Measurements from ENCODE around the gene STKLD1.

The STKLD1 gene

DNA sequence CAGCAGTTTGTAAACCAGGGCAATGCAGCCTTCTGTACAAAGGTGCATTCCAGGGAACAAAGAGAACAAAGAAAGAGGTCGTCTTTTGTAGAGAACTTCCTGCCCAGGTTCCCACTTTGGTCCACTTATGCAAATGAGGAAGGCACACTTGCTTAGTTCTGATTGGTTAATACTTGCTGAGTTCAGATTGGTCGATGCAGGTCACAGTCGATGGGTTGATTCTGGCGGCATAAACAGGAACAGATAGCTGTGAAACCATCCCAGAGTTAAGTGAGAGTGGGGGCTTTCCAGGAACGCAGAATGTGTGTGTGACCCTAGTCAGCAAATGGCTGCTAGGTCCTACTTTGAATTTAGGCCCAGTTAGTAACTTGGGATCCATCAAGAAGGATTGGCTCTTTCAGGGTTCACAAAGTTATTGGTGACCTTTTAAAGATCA lies 44.2 kb downstream of the STKLD1 start:
- DNase-seq = no peak

- no peak for DNase-seq
These were observed 45.7 kb downstream of the STKLD1 start, which contains the start of gene ADAMTS13 for GRCh38 chr9:133421615-133422542. Gene ADAMTS13, plus strand, starts transcription at chr9:133422367. Its CDS starts 77 bp downstream, at chr9:133422444.

DNA sequence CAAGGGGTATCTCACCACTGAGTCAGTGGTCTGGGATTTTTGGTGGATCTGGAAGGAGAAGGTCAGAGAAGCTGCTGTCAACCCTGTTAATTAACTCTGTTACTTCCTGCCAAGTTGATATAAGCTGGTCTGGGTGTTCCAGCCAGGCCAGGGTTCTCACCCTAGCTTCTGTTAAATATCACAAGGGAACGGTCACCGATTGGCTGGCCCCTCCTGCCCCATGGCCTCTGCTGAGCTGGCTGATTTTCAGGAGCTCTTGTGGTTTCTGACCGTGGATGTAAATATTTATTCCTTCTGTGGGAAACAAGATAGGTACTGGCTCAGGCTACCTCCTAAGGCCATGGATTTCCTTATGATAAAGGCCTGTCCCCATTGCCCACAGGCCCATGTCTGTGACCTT lies 47.0 kb downstream of the STKLD1 start:
- no peak for DNase-seq

GRCh38 chr9:133424187-133424586 lies 48.0 kb downstream of the STKLD1 start:
- no peak for DNase-seq

DNA sequence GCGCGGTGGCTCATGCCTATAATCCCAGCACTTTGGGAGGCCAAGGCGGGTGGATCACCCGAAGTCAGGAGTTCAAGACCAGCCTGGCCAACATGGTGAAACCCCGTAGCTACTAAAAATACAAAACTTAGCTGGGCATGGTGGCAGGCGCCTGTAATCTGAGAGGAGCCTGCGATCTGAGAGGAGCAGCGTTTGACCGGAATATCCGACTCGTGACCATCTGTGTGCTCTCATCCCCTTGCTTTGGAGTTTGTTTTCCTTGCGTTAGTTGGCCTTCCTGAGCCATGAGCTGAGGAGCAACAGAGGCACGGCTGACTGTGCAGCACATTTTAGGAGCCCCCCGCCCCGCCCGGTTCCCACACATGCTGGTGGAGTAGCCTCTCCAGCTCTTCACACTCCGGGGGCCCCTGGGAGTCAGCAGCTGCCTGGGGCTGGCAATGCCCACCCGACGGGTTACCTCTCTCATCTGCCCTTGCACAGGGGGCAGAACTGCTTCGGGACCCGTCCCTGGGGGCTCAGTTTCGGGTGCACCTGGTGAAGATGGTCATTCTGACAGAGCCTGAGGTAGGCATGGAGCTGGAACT lies 49.0 kb downstream of the STKLD1 start:
- DNase-seq = no peak

DNA sequence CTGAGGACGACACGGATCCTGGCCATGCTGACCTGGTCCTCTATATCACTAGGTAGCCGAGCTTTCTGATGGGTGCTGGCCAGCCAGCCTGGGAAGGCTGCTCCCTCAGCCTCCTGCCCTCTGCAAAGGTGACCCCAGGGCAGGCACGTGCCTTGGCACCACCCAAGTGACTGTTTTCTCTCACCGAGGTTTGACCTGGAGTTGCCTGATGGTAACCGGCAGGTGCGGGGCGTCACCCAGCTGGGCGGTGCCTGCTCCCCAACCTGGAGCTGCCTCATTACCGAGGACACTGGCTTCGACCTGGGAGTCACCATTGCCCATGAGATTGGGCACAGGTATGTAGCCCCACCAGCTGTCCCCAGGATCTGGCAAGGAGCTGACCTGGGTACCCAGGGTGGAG lies 49.8 kb downstream of the STKLD1 start:
- no peak for DNase-seq

DNA sequence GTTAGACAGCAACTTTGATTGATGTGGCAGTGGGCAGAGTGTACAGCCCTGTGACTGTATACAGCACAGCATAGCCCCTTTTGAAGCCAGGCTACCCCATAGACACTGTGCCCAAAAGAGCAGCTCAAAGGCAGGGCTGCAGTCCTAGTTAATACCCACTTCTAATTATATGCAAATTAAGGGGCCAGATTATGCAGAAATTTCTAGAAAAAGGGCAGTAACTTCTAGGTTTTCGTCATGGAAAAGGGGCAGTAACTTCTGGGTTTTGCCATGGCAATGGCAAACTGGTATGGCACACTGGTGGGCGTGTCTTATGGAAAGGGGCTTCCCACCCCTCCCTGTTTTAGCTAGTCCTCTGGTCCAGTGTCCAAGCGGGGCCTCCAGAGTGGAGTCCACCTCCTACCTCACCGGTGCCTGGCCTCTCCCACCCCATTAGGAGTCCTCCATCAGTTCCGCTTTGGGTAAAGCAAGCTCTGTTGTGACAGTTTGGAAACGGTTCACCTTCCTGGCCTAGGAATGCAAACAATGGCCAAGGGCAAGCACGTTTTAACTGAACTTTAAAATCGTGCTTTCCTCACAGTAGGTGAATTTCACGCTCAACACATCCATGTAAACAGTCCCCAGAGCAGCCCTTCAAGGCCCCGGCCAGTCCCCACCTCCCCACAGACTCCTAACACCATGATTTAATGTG lies 51.6 kb downstream of the STKLD1 start:
- DNase-seq = no peak

GRCh38 chr9:133428617-133429101 lies 52.5 kb downstream of the STKLD1 start:
- no peak for DNase-seq

- no peak for DNase-seq
These were observed 53.0 kb downstream of the STKLD1 start for GRCh38 chr9:133429214-133429613.

DNA sequence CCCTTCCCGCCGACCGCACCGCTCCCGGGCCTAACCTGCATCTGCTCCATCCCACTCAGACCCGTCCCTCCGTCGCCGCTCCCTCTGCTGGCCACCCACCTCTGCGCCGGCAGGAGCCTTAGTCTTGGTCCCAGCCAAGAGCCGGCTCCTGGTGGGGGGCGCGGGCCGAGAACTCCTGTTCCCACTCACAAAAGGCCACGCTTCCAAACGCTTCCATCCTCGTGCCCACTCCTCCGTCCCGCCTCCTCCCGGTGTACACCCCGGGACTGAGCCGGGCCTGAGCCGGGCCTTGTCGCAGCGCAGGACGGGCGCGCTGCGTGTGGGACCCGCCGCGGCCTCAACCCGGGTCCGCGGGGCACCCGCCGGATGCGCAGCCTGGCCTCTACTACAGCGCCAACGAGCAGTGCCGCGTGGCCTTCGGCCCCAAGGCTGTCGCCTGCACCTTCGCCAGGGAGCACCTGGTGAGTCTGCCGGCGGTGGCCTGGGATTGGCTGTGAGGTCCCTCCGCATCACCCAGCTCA lies 53.5 kb downstream of the STKLD1 start:
- DNase-seq = no peak

- DNase-seq = no peak
These were observed 54.1 kb downstream of the STKLD1 start for GRCh38 chr9:133430244-133430643.

GRCh38 chr9:133433351-133433843 lies 57.2 kb downstream of the STKLD1 start:
- no peak for DNase-seq

- DNase-seq = no peak
These were observed 60.5 kb downstream of the STKLD1 start for GRCh38 chr9:133436681-133437080.

DNA sequence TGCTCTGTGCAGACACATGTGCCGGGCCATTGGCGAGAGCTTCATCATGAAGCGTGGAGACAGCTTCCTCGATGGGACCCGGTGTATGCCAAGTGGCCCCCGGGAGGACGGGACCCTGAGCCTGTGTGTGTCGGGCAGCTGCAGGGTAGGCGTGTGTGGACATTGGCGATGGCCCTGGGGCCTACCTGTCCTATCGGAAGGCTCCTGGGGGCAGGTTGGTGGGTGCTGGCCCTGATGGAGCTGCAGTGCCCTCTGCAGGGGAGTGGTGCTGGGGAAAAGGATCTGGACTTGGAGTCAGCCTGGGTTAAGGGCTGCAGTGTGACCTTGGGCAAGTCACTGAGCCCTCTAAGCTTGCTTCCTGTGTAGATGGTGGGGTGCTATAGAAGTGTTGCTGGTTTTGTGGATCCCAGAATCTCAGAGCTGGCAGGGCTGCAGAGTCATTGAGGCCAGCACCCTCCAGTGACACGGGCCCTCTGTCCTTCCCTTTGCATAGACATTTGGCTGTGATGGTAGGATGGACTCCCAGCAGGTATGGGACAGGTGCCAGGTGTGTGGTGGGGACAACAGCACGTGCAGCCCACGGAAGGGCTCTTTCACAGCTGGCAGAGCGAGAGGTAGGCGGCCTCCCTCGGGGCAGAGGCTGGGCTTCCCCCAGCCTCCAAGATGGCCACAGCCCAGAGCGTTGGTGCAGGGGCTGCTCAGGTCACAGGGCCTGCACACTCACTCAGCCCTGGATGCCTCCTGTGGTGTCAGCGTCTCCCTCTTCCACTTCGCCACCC lies 61.8 kb downstream of the STKLD1 start:
- DNase-seq = no peak

- no peak for DNase-seq
These were observed 63.2 kb downstream of the STKLD1 start for GRCh38 chr9:133439337-133439736.

DNA sequence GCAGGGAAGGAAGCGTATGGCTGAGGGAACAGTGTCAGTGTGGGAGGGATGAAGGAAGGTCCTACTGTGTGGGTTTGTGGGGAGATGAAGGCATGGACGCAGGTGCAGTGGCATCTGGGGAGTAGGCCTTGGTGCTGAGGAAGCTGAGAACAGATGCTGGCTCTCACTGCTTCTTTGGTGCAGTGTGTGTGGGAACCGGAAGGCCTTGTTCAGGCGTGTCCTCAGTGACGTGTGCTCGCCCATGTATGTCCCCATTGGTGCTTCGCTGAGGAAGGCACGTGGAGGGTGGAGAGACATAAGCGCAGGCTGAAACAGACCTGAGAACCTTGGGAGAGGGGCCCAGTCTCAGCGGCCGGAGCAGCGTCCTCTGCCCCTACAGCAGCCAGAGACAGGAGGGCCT lies 64.7 kb downstream of the STKLD1 start:
- no peak for DNase-seq

DNA sequence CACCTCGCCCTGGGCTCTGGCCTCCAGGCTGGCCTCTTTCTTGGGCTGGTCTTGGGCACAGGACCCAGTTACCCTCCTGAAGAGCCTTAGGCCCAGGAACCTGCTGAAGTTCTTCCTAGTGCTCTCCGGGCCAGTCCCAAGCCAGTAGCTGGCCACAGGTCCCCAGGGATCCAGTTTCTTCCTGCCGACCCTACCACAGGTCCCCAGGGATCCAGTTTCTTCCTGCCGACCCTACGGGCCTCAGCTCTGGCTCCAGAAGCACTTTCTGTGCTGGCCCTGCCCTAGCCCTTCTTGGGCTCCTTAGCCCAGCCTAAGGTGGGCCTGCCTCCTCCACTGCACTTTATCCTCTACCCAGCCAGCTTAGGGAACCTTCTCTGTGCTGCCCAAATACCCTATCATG lies 65.4 kb downstream of the STKLD1 start:
- no peak for DNase-seq

GRCh38 chr9:133443248-133443647 lies 67.1 kb downstream of the STKLD1 start:
- no peak for DNase-seq

DNA sequence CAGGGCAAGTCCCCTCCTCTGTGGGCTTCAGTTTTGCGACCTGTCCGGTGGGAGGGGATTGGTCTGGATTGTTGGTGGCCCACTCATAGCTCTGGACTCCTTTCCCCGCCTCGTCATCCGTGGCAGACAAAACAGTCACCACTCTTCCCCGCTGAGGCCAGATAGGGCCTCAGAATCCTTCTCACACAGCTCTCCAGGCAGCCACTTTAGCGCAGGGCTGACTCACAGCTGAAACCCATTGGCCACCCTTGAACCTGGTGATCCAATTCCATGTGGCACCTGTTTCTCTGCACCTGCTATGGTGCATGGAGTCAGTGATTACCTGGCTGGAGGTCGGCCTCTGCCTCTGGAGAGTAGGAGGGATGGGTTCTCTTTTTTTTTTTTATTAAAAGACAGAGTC lies 67.8 kb downstream of the STKLD1 start:
- DNase-seq = no peak

DNA sequence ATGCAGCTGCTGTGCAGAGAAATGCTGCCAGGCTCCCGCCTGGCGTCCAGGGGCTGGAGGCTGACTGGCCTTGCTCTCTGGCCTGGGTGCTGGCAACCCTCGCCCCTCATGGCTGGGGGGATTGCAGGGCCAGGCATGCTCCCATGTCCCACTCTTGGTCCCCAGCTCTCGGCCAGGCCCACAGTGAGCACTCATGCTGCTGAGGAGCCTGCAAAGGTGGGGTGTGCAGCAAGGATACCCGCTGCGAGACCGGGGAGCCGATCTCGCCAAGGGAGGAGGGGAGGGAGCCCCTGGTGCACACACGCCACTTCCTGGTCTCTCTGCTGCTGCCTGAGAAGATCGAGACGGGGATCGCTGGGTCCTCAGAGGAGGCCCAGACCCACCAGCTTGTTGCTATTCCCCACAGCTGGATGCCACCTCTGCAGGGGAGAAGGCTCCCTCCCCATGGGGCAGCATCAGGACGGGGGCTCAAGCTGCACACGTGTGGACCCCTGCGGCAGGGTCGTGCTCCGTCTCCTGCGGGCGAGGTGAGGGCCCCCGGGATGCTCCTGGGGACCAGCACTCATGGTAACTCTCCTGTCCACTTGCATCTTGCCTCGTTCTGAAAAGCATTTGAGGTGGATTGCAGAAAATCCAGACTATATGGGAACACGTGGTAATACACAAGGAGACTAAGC lies 69.3 kb downstream of the STKLD1 start:
- DNase-seq = no peak

DNA sequence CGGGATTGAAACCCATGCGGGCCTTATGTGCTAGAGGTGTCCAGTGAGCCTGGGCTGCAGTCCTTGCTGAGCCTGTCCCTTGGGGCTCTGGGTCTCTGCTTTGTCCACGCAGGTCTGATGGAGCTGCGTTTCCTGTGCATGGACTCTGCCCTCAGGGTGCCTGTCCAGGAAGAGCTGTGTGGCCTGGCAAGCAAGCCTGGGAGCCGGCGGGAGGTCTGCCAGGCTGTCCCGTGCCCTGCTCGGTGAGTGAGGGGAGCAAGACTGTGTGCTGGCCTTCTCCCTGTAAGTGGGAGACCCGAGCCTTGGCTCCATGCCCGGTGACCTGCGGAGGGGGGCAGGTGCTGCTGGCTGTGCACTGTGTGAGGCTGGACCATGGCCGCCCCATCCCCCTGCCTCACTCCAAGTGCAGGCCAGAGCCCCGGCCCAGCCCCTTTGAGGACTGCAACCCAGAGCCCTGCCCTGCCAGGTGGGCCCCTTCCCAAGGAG lies 72.4 kb downstream of the STKLD1 start:
- DNase-seq = no peak

GRCh38 chr9:133449760-133450159 lies 73.6 kb downstream of the STKLD1 start:
- DNase-seq = no peak

Data from fibroblast of skin of right quadriceps (primary cell).